ENCODE data around the gene RHCG. TPM values are rescaled to one million over a fixed set of nuclear protein-coding genes. Genes with fewer than 3 reads are reported as not detected.

Gene RHCG
- total RNA-seq, 6 donors from 2014 or later = not detected

- Histone ChIP-seq H3K4me3 (no peak overlapping the region), H3K9me3 (no peaks in the 10 kb centered on the region), H3K27me3 (peaks cover 0 to 13% (median 5%) of the 10 kb centered on the region in 4 donors), H3K27ac (no peak overlapping the region), H3K4me1 (peaks cover 4 to 10% (median 9%) of the 10 kb centered on the region in 4 donors), H3K36me3 (no peaks in the 10 kb centered on the region)
- DNase-seq (no peak), ATAC-seq (ENCODE audit: low FRiP score in 2 of 2) (no peak)
- TF ChIP-seq POLR2A (IDR thresholded peaks at IDR 0.05) (no peak), EP300 (IDR thresholded peaks at IDR 0.05) (no peak), POLR2AphosphoS5 (IDR thresholded peaks at IDR 0.05) (no peak)
- TF ChIP-seq, protein P1, sequence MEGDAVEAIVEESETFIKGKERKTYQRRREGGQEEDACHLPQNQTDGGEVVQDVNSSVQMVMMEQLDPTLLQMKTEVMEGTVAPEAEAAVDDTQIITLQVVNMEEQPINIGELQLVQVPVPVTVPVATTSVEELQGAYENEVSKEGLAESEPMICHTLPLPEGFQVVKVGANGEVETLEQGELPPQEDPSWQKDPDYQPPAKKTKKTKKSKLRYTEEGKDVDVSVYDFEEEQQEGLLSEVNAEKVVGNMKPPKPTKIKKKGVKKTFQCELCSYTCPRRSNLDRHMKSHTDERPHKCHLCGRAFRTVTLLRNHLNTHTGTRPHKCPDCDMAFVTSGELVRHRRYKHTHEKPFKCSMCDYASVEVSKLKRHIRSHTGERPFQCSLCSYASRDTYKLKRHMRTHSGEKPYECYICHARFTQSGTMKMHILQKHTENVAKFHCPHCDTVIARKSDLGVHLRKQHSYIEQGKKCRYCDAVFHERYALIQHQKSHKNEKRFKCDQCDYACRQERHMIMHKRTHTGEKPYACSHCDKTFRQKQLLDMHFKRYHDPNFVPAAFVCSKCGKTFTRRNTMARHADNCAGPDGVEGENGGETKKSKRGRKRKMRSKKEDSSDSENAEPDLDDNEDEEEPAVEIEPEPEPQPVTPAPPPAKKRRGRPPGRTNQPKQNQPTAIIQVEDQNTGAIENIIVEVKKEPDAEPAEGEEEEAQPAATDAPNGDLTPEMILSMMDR (IDR thresholded peaks at IDR 0.05) = no peak
- WGBS, 2 donors = 77 to 85% methylated on average over 10 of the region's 10 CpGs
Observed at GRCh38 chr15:89500397-89501270, 4.3 kb upstream of the RHCG start.

GRCh38 chr15:89499156-89499555 lies 2.8 kb upstream of the RHCG start:
- H3K4me1 ChIP-seq = peaks cover 4 to 10% (median 9%) of the 10 kb centered on the region in 4 donors
- DNase-seq = no peak
- H3K27me3 ChIP-seq = peaks cover 0 to 17% (median 8%) of the 10 kb centered on the region in 4 donors
- no peak overlapping the region for H3K27ac ChIP-seq
- 85 to 86% methylated on average over 6 to 8 of the region's 8 CpGs for WGBS, 2 donors
- no peak overlapping the region for H3K4me3 ChIP-seq
- H3K9me3 ChIP-seq = no peaks in the 10 kb centered on the region
- TF ChIP-seq EP300 (IDR thresholded peaks at IDR 0.05) (no peak), POLR2AphosphoS5 (IDR thresholded peaks at IDR 0.05) (no peak), POLR2A (IDR thresholded peaks at IDR 0.05) (no peak)
- TF ChIP-seq, protein P1 (IDR thresholded peaks at IDR 0.05) = no peak
- H3K36me3 ChIP-seq = no peaks in the 10 kb centered on the region
- no peak for ATAC-seq (ENCODE audit: low FRiP score in 2 of 2)

DNA sequence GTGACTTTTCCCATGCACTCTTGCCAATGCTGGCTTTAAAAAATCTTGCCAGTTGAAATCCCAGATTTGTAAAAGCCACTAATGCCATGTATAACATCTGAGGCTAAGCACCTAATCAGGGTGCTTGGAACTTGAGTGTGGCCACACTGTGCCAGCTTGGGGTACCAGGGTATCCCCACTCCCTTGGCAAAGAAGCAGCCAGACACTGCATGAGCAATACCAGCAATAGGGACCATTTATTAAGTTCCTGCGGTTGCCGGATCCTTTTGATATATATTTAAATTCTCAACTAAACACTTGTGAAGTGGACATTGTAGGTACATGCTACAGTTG lies 2.2 kb upstream of the RHCG start:
- peaks cover 4 to 10% (median 9%) of the 10 kb centered on the region in 4 donors for H3K4me1 ChIP-seq
- no peaks in the 10 kb centered on the region for H3K36me3 ChIP-seq
- ATAC-seq (ENCODE audit: low FRiP score in 2 of 2) (no peak), DNase-seq (no peak)
- H3K27ac ChIP-seq = no peak overlapping the region
- H3K4me3 ChIP-seq = no peak overlapping the region
- no peaks in the 10 kb centered on the region for H3K9me3 ChIP-seq
- 68 to 93% methylated on average over 2 of the region's 2 CpGs for WGBS, 2 donors
- H3K27me3 ChIP-seq = peaks cover 0 to 17% (median 8%) of the 10 kb centered on the region in 4 donors
- TF ChIP-seq EP300 (IDR thresholded peaks at IDR 0.05) (no peak), POLR2A (IDR thresholded peaks at IDR 0.05) (no peak), POLR2AphosphoS5 (IDR thresholded peaks at IDR 0.05) (no peak)
- TF ChIP-seq, protein P1 (IDR thresholded peaks at IDR 0.05) = no peak

- Histone ChIP-seq H3K9me3 (no peaks in the 10 kb centered on the region), H3K4me3 (no peak overlapping the region), H3K36me3 (no peaks in the 10 kb centered on the region), H3K27me3 (peaks cover 0 to 17% (median 8%) of the 10 kb centered on the region in 4 donors), H3K4me1 (peaks cover 4 to 10% (median 9%) of the 10 kb centered on the region in 4 donors), H3K27ac (no peak overlapping the region)
- ATAC-seq (ENCODE audit: low FRiP score in 2 of 2) (no peak), DNase-seq (no peak)
- WGBS, 2 donors = 49 to 69% methylated on average over 1 of the region's 1 CpG
- TF ChIP-seq POLR2A (IDR thresholded peaks at IDR 0.05) (no peak), EP300 (IDR thresholded peaks at IDR 0.05) (no peak), POLR2AphosphoS5 (IDR thresholded peaks at IDR 0.05) (no peak)
- TF ChIP-seq, protein P1 (IDR thresholded peaks at IDR 0.05) = no peak
Observed at GRCh38 chr15:89497231-89497630, 848 bp upstream of the RHCG start.
